Measurements from ENCODE around the gene ST3GAL3.
"Not testable (repeated sequence)": the region's sequence is repeated elsewhere in the genome, so short reads cannot be mapped to it uniquely, and the experiment has no call there.

Gene ST3GAL3

DNA sequence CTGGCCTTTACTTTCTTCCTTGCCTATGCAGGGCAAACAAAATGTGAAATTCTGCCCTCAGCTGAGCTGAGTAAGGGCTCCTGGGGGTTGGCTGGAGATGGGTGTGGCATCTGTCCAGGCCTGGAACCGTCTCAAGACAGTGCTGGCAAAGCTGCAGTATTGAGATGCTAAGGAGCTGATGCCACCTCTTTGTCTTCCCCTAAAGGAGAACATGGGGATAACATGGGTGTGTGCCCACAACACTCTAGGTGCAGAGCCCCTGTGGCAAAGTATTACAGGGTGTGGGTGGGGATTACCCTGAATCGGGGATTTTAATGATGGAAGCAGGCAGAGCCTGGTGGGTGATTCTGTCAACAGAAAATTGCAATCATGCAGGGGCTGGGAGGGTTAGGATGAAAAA, 2.5 kb upstream of the ST3GAL3 start:
- no peaks in the 10 kb centered on the region for H3K9me3 ChIP-seq (ENCODE audit: control insufficient read depth, low read length)
- peak; percentile 45 for DNase-seq (ENCODE audit: low read depth)

DNA sequence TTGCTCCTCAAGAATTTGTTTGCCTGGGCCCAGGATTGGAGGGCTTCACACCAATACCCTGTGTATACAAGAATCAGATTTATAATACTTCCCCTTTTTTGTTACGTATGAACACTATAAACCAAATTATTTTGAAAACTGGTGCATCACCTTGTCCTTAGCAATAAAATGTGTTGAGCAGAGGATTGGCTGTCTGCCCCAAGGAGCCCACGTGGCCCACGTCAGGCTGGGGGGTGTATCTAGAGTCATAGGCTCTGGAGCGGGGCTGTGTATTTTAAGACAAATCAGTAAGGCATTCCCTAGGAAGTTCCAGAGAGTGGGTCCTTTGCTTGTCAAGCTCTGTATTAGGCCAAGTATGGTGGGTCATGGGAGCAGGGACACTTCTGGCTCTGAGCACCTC, 2.0 kb upstream of the ST3GAL3 start:
- peaks cover 51% of the 10 kb centered on the region for H3K36me3 ChIP-seq (ENCODE audit: control insufficient read depth, insufficient read depth, low read length, severe bottlenecking)
- DNase-seq (ENCODE audit: low read depth) = no peak
- no peak overlapping the region for H3K4me3 ChIP-seq (ENCODE audit: low read length)
- H3K4me1 ChIP-seq (ENCODE audit: control insufficient read depth, insufficient read depth, low read length) = peaks cover 33% of the 10 kb centered on the region
- no peaks in the 10 kb centered on the region for H3K9me3 ChIP-seq (ENCODE audit: control insufficient read depth, low read length)
- H3K9ac ChIP-seq (ENCODE audit: low read length) = no peak overlapping the region
- no peaks in the 10 kb centered on the region for H3K27me3 ChIP-seq (replicated peaks; ENCODE audit: control insufficient read depth, insufficient read depth, low read length)

More for the DNA sequence above, 2.5 kb upstream of the ST3GAL3 start:
- Histone ChIP-seq H3K36me3 (ENCODE audit: control insufficient read depth, insufficient read depth, low read length, severe bottlenecking) (peaks cover 56% of the 10 kb centered on the region), H3K9ac (ENCODE audit: low read length) (no peak overlapping the region), H3K4me1 (ENCODE audit: control insufficient read depth, insufficient read depth, low read length) (peaks cover 33% of the 10 kb centered on the region), H3K27me3 (replicated peaks; ENCODE audit: control insufficient read depth, insufficient read depth, low read length) (no peaks in the 10 kb centered on the region), H3K4me3 (ENCODE audit: low read length) (no peak overlapping the region)

DNA sequence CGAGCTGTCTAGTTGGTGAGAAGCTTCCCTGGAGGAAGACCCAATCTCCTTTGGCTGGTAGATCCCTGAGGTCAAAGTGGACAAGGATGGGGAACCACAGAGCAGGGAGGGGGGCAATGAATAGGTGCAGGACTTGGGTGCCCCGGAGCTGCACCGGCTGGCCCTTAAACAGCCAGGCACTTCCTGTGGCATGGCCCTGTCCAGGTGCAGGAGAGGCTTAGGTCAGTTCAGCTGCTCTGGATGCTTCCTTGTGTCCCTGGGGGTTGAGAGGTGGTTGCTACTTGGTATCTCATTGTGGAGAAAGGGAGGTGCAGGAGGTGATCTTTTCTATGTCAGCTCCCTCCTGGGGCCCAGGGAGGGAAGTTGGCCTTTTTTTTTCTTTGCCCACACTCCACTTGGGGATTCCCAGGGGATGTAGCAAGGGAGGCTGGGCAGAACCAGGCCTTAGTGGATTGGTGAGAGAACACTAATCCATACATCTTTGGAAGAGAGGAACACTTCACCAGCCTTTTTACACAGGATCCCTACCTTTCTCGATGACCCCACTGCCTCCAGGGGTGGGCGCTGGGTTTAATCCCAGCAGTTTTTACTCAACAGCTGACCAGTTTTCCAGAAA, 1.2 kb upstream of the ST3GAL3 start:
- Histone ChIP-seq H3K36me3 (ENCODE audit: control insufficient read depth, insufficient read depth, low read length, severe bottlenecking) (peaks cover 45% of the 10 kb centered on the region), H3K4me1 (ENCODE audit: control insufficient read depth, insufficient read depth, low read length) (peaks cover 37% of the 10 kb centered on the region), H3K9me3 (ENCODE audit: control insufficient read depth, low read length) (no peaks in the 10 kb centered on the region), H3K27me3 (replicated peaks; ENCODE audit: control insufficient read depth, insufficient read depth, low read length) (no peaks in the 10 kb centered on the region), H3K4me3 (ENCODE audit: low read length) (peak overlapping the region; percentile 92), H3K9ac (ENCODE audit: low read length) (peak overlapping the region; percentile 91)
- peak; percentile 26 for DNase-seq (ENCODE audit: low read depth)

DNA sequence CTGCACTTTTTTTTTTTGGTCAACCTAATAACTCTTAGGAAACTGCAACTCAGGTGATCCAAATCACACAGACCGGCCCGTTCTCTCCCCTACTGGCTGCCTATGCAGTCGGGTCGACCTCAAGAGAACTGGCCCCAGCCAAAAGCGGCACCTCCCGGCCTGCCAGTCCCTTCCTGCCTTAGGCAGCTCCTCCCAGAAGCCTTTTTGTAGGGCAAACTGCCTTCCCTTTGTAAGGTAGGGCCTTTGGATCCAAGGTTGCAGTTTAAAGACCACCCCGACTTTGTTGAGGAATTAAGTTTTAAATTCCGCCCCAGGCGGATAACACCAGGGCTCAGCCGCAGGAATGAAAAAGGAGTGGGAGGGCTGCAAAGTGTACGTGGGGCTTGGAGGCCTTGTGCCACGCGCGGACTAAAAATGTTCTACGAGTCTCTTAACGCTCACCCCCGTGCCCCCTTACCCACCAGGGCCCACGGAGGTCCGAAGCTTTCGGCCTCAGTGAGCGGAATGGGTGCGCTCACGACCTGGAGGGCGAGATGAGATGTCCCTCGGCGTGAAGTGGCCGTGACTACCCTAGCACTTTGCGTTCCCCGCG, 642 bp upstream of the ST3GAL3 start:
- peak overlapping the region; percentile 92 for H3K4me3 ChIP-seq (ENCODE audit: low read length)
- no peaks in the 10 kb centered on the region for H3K9me3 ChIP-seq (ENCODE audit: control insufficient read depth, low read length)
- H3K36me3 ChIP-seq (ENCODE audit: control insufficient read depth, insufficient read depth, low read length, severe bottlenecking) = peaks cover 39% of the 10 kb centered on the region
- H3K27me3 ChIP-seq (replicated peaks; ENCODE audit: control insufficient read depth, insufficient read depth, low read length) = no peaks in the 10 kb centered on the region
- DNase-seq (ENCODE audit: low read depth) = peak; percentile 39
- H3K9ac ChIP-seq (ENCODE audit: low read length) = peak overlapping the region; percentile 91
- peaks cover 43% of the 10 kb centered on the region for H3K4me1 ChIP-seq (ENCODE audit: control insufficient read depth, insufficient read depth, low read length)

DNA sequence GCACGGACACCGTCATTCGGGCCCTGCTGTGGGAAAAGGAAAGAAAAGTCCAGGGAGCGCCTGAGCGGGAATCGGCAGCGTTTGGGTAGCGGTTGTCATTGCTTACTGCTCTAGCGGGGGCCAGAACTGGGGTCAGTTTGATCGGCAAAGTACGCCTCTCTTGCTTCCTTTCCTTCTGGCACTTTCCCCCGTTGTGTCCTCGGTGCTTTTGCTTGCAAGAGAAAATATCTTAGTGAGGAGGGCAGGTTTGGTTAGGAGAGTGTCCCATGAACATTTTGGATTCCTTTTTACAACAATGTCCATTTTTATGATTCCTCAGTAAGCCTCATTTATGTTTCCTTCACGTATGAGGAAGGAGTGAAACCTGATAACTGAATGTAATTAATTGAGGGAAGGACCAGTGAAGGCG, 670 bp downstream of the ST3GAL3 start:
- Histone ChIP-seq H3K36me3 (ENCODE audit: control insufficient read depth, insufficient read depth, low read length, severe bottlenecking) (peaks cover 25% of the 10 kb centered on the region), H3K4me3 (ENCODE audit: low read length) (peak overlapping the region; percentile 92), H3K4me1 (ENCODE audit: control insufficient read depth, insufficient read depth, low read length) (peaks cover 54% of the 10 kb centered on the region), H3K9me3 (ENCODE audit: control insufficient read depth, low read length) (no peaks in the 10 kb centered on the region), H3K27me3 (replicated peaks; ENCODE audit: control insufficient read depth, insufficient read depth, low read length) (no peaks in the 10 kb centered on the region), H3K9ac (ENCODE audit: low read length) (peak overlapping the region; percentile 91)
- peak; percentile 72 for DNase-seq (ENCODE audit: low read depth)

DNA sequence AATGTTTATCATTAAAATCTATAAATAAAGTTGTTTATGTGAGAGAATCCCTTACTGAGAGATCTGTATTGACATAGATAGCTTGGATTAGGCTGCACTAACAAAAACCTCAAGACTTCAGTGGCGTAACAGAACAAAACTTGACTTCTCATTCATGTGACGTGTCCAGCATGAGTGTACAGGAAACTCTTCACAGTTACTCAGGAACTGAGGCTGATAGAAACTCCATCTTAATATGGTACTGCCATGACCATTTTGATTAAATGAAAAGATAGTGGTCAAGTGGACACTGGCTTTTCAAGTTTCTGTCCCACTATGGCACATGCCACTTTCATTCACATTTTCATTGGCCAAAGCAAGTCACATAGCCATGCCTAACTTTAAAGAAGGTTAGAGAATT, 3.7 kb downstream of the ST3GAL3 start:
- Histone ChIP-seq H3K4me1 (ENCODE audit: control insufficient read depth, insufficient read depth, low read length) (peaks cover 36% of the 10 kb centered on the region), H3K27me3 (replicated peaks; ENCODE audit: control insufficient read depth, insufficient read depth, low read length) (no peaks in the 10 kb centered on the region), H3K9me3 (ENCODE audit: control insufficient read depth, low read length) (no peaks in the 10 kb centered on the region), H3K9ac (ENCODE audit: low read length) (no peak overlapping the region), H3K36me3 (ENCODE audit: control insufficient read depth, insufficient read depth, low read length, severe bottlenecking) (no peaks in the 10 kb centered on the region), H3K4me3 (ENCODE audit: low read length) (no peak overlapping the region)
- DNase-seq (ENCODE audit: low read depth) = peak; percentile 59

DNA sequence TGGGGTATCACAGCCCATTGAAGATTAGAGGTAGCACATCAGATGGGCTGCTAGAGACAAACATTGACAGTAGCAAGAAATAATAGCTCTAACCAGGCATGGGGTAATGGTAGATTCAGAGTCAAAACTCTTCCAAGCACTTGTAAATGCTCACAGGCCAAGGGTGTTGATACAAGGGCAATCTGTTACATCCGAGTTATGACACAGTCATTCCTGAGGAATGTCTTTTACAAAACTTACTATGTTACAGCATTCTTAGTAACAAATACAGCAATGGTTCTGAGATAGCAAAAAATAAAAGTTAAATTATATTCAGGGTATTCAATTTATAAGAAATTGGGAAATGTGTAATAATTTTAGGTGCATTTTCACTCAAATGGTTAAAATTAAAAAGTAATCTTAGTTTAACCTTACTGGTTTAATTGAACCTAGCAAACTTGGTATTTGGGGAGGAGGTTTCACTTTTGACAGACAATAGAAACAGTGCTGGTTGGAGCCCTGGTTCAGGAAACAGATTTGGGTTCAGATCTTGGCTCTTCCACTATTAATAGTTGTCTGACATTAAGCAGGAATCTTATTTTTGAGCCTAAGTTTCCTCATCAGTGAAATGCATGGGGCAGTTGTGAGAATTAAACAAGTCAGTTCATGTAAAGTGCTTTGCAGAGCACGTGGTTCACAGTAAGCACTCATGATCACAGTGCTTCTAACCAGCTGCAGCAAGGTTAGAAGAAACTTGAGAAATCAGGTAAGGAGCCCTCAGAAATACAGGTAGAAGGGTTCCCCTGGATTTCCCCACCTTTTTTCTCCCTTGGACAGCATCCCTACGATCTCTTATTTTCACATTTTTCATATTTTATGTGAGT, 4.4 kb downstream of the ST3GAL3 start:
- no peaks in the 10 kb centered on the region for H3K36me3 ChIP-seq (ENCODE audit: control insufficient read depth, insufficient read depth, low read length, severe bottlenecking)
- peak; percentile 71 for DNase-seq (ENCODE audit: low read depth)
- H3K9ac ChIP-seq (ENCODE audit: low read length) = no peak overlapping the region
- H3K9me3 ChIP-seq (ENCODE audit: control insufficient read depth, low read length) = no peaks in the 10 kb centered on the region
- peak overlapping the region; percentile 58 for H3K4me3 ChIP-seq (ENCODE audit: low read length)
- peaks cover 33% of the 10 kb centered on the region for H3K4me1 ChIP-seq (ENCODE audit: control insufficient read depth, insufficient read depth, low read length)
- H3K27me3 ChIP-seq (replicated peaks; ENCODE audit: control insufficient read depth, insufficient read depth, low read length) = no peaks in the 10 kb centered on the region

DNA sequence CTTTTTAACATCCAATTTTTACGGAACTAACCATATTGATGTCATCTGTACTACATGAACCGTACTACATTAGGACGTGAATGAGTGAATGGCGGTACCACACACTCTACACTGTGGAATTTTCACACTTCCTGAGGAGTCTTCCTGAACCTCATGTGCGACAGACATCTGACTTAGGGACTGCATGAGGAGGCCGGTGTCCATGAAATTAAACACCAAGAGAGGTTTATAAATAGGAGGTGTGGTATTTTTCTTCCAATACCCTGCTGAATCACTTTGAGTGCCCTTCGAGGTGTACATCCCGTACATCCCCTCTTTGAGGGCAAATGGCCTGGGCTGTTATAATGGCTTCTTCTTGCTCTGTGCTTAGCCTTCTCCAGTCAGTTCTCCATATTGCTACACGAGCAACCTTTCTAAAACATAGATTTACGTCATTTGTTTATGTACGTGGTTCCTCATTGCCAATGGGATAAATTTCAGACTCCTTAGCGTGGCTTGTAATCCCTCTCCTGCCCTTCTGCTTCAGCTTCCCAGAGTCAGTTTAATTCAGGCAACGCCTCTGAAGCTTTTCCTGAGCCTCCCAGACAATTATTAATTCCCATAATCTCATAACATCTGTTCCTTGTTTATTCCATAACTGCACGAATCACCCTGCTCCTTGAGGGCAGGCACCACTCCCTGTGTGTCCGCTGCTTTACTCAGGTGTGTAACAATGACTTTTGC, 9.4 kb downstream of the ST3GAL3 start:
- H3K36me3 ChIP-seq (ENCODE audit: control insufficient read depth, insufficient read depth, low read length, severe bottlenecking) = no peaks in the 10 kb centered on the region
- no peaks in the 10 kb centered on the region for H3K27me3 ChIP-seq (replicated peaks; ENCODE audit: control insufficient read depth, insufficient read depth, low read length)
- H3K4me1 ChIP-seq (ENCODE audit: control insufficient read depth, insufficient read depth, low read length) = peaks cover 39% of the 10 kb centered on the region
- H3K9me3 ChIP-seq (ENCODE audit: control insufficient read depth, low read length) = no peaks in the 10 kb centered on the region
- DNase-seq (ENCODE audit: low read depth) = no peak
- H3K9ac ChIP-seq (ENCODE audit: low read length) = no peak overlapping the region
- H3K4me3 ChIP-seq (ENCODE audit: low read length) = no peak overlapping the region

DNA sequence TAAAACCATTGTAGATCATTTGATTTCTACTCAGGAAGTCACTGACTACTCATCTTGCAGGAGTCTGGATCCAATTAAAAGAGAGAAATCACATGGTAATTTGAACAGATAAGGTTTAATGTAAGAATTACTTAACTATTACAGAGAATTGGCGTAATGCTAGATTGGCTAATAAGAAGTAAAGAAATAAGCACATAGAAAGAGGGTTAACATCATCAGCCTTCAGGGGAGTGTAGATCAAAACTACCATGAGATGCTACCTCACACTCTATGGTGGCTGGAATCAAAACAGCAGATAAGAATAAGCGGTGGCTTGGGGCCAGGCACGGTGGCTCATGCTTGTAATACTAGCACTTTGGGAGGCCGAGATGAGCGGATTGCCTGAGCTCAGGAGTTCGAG, 11.7 kb downstream of the ST3GAL3 start:
- Histone ChIP-seq H3K4me1 (ENCODE audit: control insufficient read depth, insufficient read depth, low read length) (peaks cover 29% of the 10 kb centered on the region), H3K27me3 (replicated peaks; ENCODE audit: control insufficient read depth, insufficient read depth, low read length) (no peaks in the 10 kb centered on the region), H3K36me3 (ENCODE audit: control insufficient read depth, insufficient read depth, low read length, severe bottlenecking) (no peaks in the 10 kb centered on the region), H3K9me3 (ENCODE audit: control insufficient read depth, low read length) (no peaks in the 10 kb centered on the region), H3K9ac (ENCODE audit: low read length) (peak overlapping the region; percentile 25), H3K4me3 (ENCODE audit: low read length) (peak overlapping the region; percentile 17)
- DNase-seq (ENCODE audit: low read depth) = peak; percentile 59

DNA sequence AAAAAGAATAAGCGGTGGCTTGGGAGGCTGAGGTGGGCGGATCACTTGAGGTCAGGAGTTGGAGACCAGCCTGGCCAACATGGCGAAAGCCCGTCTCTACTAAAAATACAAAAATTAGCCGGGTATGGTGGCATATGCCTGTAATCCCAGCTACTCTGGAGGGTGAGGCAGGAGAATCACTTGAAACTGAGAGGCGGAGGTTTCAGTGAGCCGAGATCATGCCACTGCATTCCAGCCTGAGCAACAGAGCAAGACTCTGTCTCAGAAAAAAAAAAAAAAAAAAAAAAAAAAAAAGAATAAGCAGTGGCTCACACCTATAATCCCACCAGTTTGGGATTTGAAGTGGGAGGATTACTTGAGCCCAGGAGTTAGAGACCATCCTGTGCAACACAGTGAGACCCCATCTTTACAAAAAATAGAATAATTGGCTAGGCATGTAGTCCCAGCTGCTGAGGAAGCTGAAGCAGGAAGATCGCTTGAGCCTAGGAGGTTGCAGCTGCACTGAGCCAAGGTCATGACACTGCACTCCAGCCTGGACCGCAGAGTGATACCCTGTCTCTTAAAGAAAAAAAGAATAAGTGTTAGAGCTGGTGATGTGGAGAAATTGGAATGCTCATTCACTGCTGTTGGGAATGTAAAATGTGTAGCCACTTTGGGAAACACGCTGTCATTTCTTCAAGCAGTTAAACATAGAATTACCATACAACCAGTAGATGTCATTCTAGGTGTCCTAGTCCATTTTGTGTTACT, 12.5 kb downstream of the ST3GAL3 start:
- H3K27me3 ChIP-seq (replicated peaks; ENCODE audit: control insufficient read depth, insufficient read depth, low read length); H3K9me3 ChIP-seq (ENCODE audit: control insufficient read depth, low read length); H3K36me3 ChIP-seq (ENCODE audit: control insufficient read depth, insufficient read depth, low read length, severe bottlenecking); DNase-seq (ENCODE audit: low read depth): not testable (repeated sequence)
- H3K9ac ChIP-seq (ENCODE audit: low read length) = peak overlapping the region; percentile 25
- H3K4me3 ChIP-seq (ENCODE audit: low read length) = peak overlapping the region; percentile 17
- peaks cover 29% of the 10 kb centered on the region for H3K4me1 ChIP-seq (ENCODE audit: control insufficient read depth, insufficient read depth, low read length)

All from adipocyte (in vitro differentiated cells).